ENCODE results near the gene SHC3. TPM values are rescaled to one million over a fixed set of nuclear protein-coding genes. Genes with fewer than 3 reads are reported as not detected.

Gene SHC3
- polyA plus RNA-seq, 3 donors: not detected

DNA sequence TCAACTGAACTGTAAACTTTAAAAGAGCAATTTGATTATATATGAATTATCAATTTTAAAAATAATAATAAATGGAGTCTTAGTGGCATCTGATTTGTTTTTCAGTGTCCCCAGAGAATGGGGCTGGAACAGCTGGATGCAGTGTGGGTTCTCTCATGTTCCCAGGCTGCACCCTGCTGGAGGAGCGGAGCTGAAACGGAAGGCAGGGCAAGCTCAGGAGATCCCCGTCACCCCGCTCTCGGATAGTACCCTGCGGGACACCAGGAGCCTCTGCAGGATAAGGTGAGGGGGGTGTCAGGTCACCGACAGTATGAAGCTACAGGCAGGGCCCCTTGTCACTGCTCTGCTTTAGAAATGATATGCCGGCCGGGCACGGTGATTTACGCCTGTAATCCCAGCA lies 130.0 kb downstream of the SHC3 start:
- intact Hi-C loops (cut with micrococcal nuclease): no loop called here
- H3K27me3 Mint-ChIP-seq (ENCODE audit: low read depth in 3 of 3): peaks cover 18 to 38% (median 20%) of the 10 kb centered on the region in 3 donors
- peaks cover 0 to 2% (median 0%) of the 10 kb centered on the region in 7 donors for H3K9me3 Mint-ChIP-seq
- DNase-seq: no peak
- Histone ChIP-seq H3K4me2 (replicated peaks; ENCODE audit: extremely low read depth, low read length, poor library complexity, severe bottlenecking) (no peak overlapping the region), H2AFZ (ENCODE audit: insufficient read depth, low read depth, low read length, poor library complexity, severe bottlenecking) (no peak overlapping the region), H3K79me2 (ENCODE audit: insufficient read depth, low read length) (no peaks in the 10 kb centered on the region), H3K36me3 (replicated peaks in 1 of 2; ENCODE audit: control insufficient read depth in 1 of 2, insufficient read depth in 2 of 2, low read length in 2 of 2) (no peaks in the 10 kb centered on the region), H3K4me3 (replicated peaks in 1 of 3; ENCODE audit: low read depth in 2 of 3, low read length in 3 of 3) (no peak overlapping the region), H4K20me1 (ENCODE audit: insufficient read depth, low read length) (no peaks in the 10 kb centered on the region), H3K4me1 (ENCODE audit: control insufficient read depth in 1 of 2, insufficient read depth in 2 of 2, low read length in 2 of 2) (no peaks in the 10 kb centered on the region), H3K9ac (ENCODE audit: insufficient read depth, low read length, poor library complexity, severe bottlenecking) (no peak overlapping the region), H3K9me3 (replicated peaks in 1 of 2; ENCODE audit: control insufficient read depth in 1 of 2, insufficient read depth in 1 of 2, low read length in 2 of 2) (no peaks in the 10 kb centered on the region), H3K27me3 (ENCODE audit: control insufficient read depth in 2 of 2, insufficient read depth in 2 of 2, low read length in 2 of 2) (peaks cover 2 to 4% of the 10 kb centered on the region in 2 donors), H3K27ac (ENCODE audit: low read depth in 1 of 2, low read length in 2 of 2) (no peak overlapping the region)
- no peak overlapping the region for H3K27ac Mint-ChIP-seq
- H3K36me3 Mint-ChIP-seq: no peaks in the 10 kb centered on the region
- TF ChIP-seq CTCF (IDR thresholded peaks at IDR 0.05): no peak
- 86% methylated on average over 2 of the region's 11 CpGs for WGBS (ENCODE audit: insufficient coverage)
- H3K4me3 Mint-ChIP-seq: no peak overlapping the region
- H3K4me1 Mint-ChIP-seq: no peaks in the 10 kb centered on the region

DNA sequence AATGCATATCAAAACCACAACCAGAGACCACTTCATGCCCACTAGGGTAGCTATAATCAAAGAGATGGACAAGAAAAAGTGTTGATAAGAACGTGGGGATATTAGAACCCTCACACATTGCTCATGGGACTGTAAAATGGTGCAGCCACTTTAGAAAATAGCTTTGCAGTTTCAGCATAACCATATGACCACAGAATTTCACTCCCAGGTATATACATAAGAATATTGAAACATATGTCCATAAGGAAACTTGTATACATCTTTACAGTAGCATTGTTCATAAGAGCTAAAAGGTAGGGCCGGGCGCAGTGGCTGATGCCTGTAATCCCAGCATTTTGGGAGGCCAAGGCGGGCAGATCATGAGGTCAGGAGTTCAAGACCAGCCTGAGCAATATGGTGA lies 131.0 kb downstream of the SHC3 start:
- no peak for TF ChIP-seq CTCF (IDR thresholded peaks at IDR 0.05)
- H3K27me3 Mint-ChIP-seq (ENCODE audit: low read depth in 3 of 3): peaks cover 18 to 38% (median 20%) of the 10 kb centered on the region in 3 donors
- intact Hi-C loops (cut with micrococcal nuclease): no loop called here

More for the DNA sequence above, 131.0 kb downstream of the SHC3 start:
- Mint-ChIP-seq H3K9me3 (peaks cover 0 to 2% (median 0%) of the 10 kb centered on the region in 7 donors), H3K4me1 (no peaks in the 10 kb centered on the region), H3K4me3 (no peak overlapping the region), H3K36me3 (no peaks in the 10 kb centered on the region), H3K27ac (no peak overlapping the region)
- 100% methylated on average over 2 of the region's 4 CpGs for WGBS (ENCODE audit: insufficient coverage)
- Histone ChIP-seq H3K27me3 (ENCODE audit: control insufficient read depth in 2 of 2, insufficient read depth in 2 of 2, low read length in 2 of 2) (peaks cover 2 to 6% of the 10 kb centered on the region in 2 donors), H3K9ac (ENCODE audit: insufficient read depth, low read length, poor library complexity, severe bottlenecking) (no peak overlapping the region), H3K36me3 (replicated peaks in 1 of 2; ENCODE audit: control insufficient read depth in 1 of 2, insufficient read depth in 2 of 2, low read length in 2 of 2) (no peaks in the 10 kb centered on the region), H4K20me1 (ENCODE audit: insufficient read depth, low read length) (no peaks in the 10 kb centered on the region), H3K79me2 (ENCODE audit: insufficient read depth, low read length) (no peaks in the 10 kb centered on the region), H3K4me3 (replicated peaks in 1 of 3; ENCODE audit: low read depth in 2 of 3, low read length in 3 of 3) (no peak overlapping the region), H3K4me1 (ENCODE audit: control insufficient read depth in 1 of 2, insufficient read depth in 2 of 2, low read length in 2 of 2) (no peaks in the 10 kb centered on the region), H3K27ac (ENCODE audit: low read depth in 1 of 2, low read length in 2 of 2) (no peak overlapping the region), H2AFZ (ENCODE audit: insufficient read depth, low read depth, low read length, poor library complexity, severe bottlenecking) (no peak overlapping the region), H3K4me2 (replicated peaks; ENCODE audit: extremely low read depth, low read length, poor library complexity, severe bottlenecking) (no peak overlapping the region), H3K9me3 (replicated peaks in 1 of 2; ENCODE audit: control insufficient read depth in 1 of 2, insufficient read depth in 1 of 2, low read length in 2 of 2) (no peaks in the 10 kb centered on the region)
- no peak for DNase-seq
